Kidney tubule cell (primary cell): ENCODE results near the gene PKD1.
A peak's percentile ranks its signal among the peaks of the same experiment; 100 is the strongest.

Source experiments
- DNase-seq: peaks from one replicate; pipeline ENCODE4 v3.0.0-alpha.2; 2018; ENCODE audit warnings: low spot score

PKD1 gene

GRCh38 chr16:2086812-2087747 is 48.6 kb downstream of the PKD1 start:
- DNase-seq: peak; percentile 20

- DNase-seq: no peak
Observed at GRCh38 chr16:2086106-2086742, 49.5 kb downstream of the PKD1 start.

- DNase-seq: no peak
Observed at GRCh38 chr16:2085669-2086068, 50.0 kb downstream of the PKD1 start.

- DNase-seq: no peak
Observed at GRCh38 chr16:2084895-2085625, 50.6 kb downstream of the PKD1 start.

GRCh38 chr16:2083876-2084780 is 51.6 kb downstream of the PKD1 start:
- DNase-seq: no peak

GRCh38 chr16:2083409-2083808 is 52.3 kb downstream of the PKD1 start:
- DNase-seq: no peak

- DNase-seq: no peak
Observed at GRCh38 chr16:2082983-2083364, 52.7 kb downstream of the PKD1 start.

- DNase-seq: peak; percentile 47
Observed at GRCh38 chr16:2082171-2082982, 53.3 kb downstream of the PKD1 start.

GRCh38 chr16:2081201-2082084 is 54.3 kb downstream of the PKD1 start:
- no peak for DNase-seq

- no peak for DNase-seq
Observed at GRCh38 chr16:2079991-2080390, 55.7 kb downstream of the PKD1 start.

- no peak for DNase-seq
Observed at GRCh38 chr16:2079311-2079800, 56.3 kb downstream of the PKD1 start.

GRCh38 chr16:2078691-2079090 is 57.0 kb downstream of the PKD1 start:
- DNase-seq: no peak

- no peak for DNase-seq
Observed at GRCh38 chr16:2078096-2078495, 57.6 kb downstream of the PKD1 start.

- DNase-seq: no peak
Observed at GRCh38 chr16:2077696-2078095, 58.0 kb downstream of the PKD1 start.

GRCh38 chr16:2077016-2077415 is 58.7 kb downstream of the PKD1 start:
- no peak for DNase-seq

- DNase-seq: no peak
Observed at GRCh38 chr16:2076072-2076865, 59.4 kb downstream of the PKD1 start.

- DNase-seq: no peak
Observed at GRCh38 chr16:2075631-2076030, 60.1 kb downstream of the PKD1 start.

- no peak for DNase-seq
Observed at GRCh38 chr16:2074071-2074470, 61.6 kb downstream of the PKD1 start.

GRCh38 chr16:2072926-2073325 is 62.8 kb downstream of the PKD1 start:
- DNase-seq: no peak
